ENCODE data around the gene PLCXD3.

PLCXD3 gene

DNA sequence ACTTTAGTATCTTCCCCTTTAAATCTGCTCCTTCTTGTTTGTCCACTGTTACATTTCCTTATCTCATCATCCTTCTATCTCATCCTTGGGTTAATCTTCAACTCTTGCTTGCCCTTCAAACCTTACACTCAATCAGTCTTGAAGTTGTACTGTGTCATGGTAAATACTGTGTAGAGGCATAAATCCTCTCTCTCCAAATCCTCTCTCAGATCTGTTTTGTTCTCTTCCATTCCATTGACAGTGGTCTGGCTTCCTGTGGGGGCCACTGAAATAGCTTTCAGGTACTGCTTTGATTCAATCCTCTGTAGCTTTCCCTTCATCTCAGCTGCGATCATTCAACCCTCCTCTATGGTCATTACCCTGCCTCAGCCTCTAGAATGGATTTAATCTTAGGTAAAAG is 104.0 kb downstream of the PLCXD3 start:
- H3K36me3 ChIP-seq = no peaks in the 10 kb centered on the region
- no peaks in the 10 kb centered on the region for H3K9me3 ChIP-seq
- H3K27me3 ChIP-seq = no peaks in the 10 kb centered on the region
- no peak overlapping the region for H3K27ac ChIP-seq
- H3K4me3 ChIP-seq (ENCODE audit: low read depth in 1 of 2, low read length in 1 of 2) = no peak overlapping the region
- TF ChIP-seq, protein P1, sequence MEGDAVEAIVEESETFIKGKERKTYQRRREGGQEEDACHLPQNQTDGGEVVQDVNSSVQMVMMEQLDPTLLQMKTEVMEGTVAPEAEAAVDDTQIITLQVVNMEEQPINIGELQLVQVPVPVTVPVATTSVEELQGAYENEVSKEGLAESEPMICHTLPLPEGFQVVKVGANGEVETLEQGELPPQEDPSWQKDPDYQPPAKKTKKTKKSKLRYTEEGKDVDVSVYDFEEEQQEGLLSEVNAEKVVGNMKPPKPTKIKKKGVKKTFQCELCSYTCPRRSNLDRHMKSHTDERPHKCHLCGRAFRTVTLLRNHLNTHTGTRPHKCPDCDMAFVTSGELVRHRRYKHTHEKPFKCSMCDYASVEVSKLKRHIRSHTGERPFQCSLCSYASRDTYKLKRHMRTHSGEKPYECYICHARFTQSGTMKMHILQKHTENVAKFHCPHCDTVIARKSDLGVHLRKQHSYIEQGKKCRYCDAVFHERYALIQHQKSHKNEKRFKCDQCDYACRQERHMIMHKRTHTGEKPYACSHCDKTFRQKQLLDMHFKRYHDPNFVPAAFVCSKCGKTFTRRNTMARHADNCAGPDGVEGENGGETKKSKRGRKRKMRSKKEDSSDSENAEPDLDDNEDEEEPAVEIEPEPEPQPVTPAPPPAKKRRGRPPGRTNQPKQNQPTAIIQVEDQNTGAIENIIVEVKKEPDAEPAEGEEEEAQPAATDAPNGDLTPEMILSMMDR (IDR thresholded peaks at IDR 0.05) = no peak
- no peaks in the 10 kb centered on the region for H3K4me1 ChIP-seq (ENCODE audit: control insufficient read depth in 1 of 2, insufficient read depth in 1 of 2, low read depth in 1 of 2, low read length in 1 of 2)

DNA sequence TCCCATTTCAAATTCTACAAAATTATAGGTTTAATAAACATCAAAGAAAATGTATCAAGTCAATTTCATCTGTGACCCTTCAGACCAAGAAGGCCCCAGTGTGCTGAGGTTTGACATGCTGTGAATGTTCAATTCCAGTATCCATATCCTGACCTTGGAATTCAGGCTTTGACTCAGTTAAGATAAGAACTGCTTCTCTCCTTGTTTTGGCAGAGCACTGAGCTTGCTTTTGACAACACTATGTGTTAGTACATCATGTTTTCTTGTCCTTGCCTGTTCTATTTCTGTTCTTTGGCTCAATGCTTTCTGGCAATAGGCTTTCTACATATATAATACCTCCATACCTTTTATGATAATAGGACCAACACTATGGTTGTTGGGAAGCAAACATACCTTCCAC is 105.6 kb downstream of the PLCXD3 start:
- Histone ChIP-seq H3K4me1 (ENCODE audit: control insufficient read depth in 1 of 2, insufficient read depth in 1 of 2, low read depth in 1 of 2, low read length in 1 of 2) (no peaks in the 10 kb centered on the region), H3K27ac (no peak overlapping the region), H3K36me3 (no peaks in the 10 kb centered on the region), H3K4me3 (ENCODE audit: low read depth in 1 of 2, low read length in 1 of 2) (no peak overlapping the region), H3K9me3 (no peaks in the 10 kb centered on the region), H3K27me3 (no peaks in the 10 kb centered on the region)
- TF ChIP-seq, protein P1 (IDR thresholded peaks at IDR 0.05) = no peak

DNA sequence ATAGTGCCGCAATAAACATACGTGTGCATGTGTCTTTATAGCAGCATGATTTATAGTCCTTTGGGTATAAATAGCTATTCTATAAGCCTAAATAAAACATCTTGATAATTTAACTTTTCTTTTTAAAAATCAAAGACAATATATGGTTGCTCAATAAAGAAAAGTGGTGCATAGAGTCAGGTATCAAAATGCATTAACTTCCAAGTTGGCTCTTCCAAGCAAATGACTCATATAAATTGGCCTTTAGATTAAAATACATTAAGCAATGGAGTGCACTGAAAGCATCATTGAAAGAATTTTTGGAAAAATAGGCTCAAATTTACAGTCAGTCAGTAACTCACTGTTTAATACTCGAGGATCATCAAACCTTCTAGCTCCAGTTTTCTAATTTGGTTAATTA is 106.6 kb downstream of the PLCXD3 start:
- H3K27ac ChIP-seq = no peak overlapping the region
- no peak overlapping the region for H3K4me3 ChIP-seq (ENCODE audit: low read depth in 1 of 2, low read length in 1 of 2)
- H3K4me1 ChIP-seq (ENCODE audit: control insufficient read depth in 1 of 2, insufficient read depth in 1 of 2, low read depth in 1 of 2, low read length in 1 of 2) = no peaks in the 10 kb centered on the region
- no peaks in the 10 kb centered on the region for H3K36me3 ChIP-seq
- no peaks in the 10 kb centered on the region for H3K27me3 ChIP-seq
- H3K9me3 ChIP-seq = no peaks in the 10 kb centered on the region
- TF ChIP-seq, protein P1 (IDR thresholded peaks at IDR 0.05) = no peak

DNA sequence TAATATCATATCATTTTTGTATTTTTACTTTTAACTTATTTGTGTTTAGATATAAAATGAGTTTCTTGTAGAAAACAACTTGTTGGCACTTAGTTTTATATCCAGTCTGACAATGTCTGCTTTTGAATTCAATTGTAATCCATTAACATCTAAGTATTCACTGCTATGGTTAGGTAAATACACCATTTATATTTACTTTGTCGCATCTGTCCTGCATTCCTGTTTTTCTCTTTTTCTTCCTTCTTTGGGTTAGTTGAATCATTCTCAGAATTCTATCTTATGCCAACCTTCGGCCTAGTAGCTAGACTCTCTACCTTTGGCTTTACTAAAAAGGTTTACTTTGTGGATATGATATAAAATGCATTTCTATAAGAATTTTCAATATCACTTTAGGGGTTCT is 107.6 kb downstream of the PLCXD3 start:
- H3K9me3 ChIP-seq = no peaks in the 10 kb centered on the region
- no peak overlapping the region for H3K4me3 ChIP-seq (ENCODE audit: low read depth in 1 of 2, low read length in 1 of 2)
- TF ChIP-seq, protein P1 (IDR thresholded peaks at IDR 0.05) = no peak
- no peaks in the 10 kb centered on the region for H3K36me3 ChIP-seq
- no peaks in the 10 kb centered on the region for H3K27me3 ChIP-seq
- H3K4me1 ChIP-seq (ENCODE audit: control insufficient read depth in 1 of 2, insufficient read depth in 1 of 2, low read depth in 1 of 2, low read length in 1 of 2) = no peaks in the 10 kb centered on the region
- H3K27ac ChIP-seq = no peak overlapping the region

DNA sequence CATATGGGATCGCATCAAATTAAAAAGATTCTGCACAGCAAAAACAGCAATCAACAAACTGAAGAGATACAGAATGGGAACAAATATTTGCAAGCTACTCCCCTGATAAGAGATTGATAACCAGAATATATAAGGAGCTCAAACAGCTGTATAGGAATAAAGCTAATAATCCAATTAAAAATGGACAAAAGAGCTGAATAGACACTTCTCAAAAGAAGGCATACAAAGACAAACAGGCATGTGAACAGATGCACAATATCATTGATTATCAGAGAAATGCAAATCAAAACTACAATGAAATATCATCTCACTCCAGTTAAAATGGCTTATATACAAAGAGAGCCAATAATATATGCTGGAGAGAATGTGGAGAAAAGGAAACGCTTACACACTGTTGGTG is 110.6 kb downstream of the PLCXD3 start:
- TF ChIP-seq, protein P1 (IDR thresholded peaks at IDR 0.05) = no peak
- H3K27ac ChIP-seq = no peak overlapping the region
- H3K4me1 ChIP-seq (ENCODE audit: control insufficient read depth in 1 of 2, insufficient read depth in 1 of 2, low read depth in 1 of 2, low read length in 1 of 2) = no peaks in the 10 kb centered on the region
- no peaks in the 10 kb centered on the region for H3K9me3 ChIP-seq
- no peak overlapping the region for H3K4me3 ChIP-seq (ENCODE audit: low read depth in 1 of 2, low read length in 1 of 2)
- no peaks in the 10 kb centered on the region for H3K27me3 ChIP-seq
- no peaks in the 10 kb centered on the region for H3K36me3 ChIP-seq

DNA sequence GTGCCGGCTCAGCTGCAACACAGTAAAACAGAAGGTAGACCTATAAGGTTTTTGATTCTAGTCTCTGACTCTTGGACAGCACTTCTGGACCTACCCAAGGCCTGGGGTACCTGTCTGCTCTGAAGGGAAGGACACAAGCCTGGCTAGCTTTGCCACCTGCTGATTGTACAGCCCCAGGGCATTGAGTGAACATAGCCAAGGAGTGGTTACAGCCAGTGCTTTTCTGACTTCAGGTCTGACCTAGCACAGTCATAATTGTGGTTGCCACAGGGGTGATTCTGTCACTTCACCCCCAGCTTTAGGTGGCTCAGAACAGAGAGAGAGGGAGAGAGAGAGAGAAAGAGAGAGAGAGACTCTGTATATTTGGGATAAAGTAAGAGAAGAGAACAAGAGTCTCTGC is 118.4 kb downstream of the PLCXD3 start:
- TF ChIP-seq, protein P1 (IDR thresholded peaks at IDR 0.05) = no peak
- H3K4me1 ChIP-seq (ENCODE audit: control insufficient read depth in 1 of 2, insufficient read depth in 1 of 2, low read depth in 1 of 2, low read length in 1 of 2) = no peaks in the 10 kb centered on the region
- H3K27ac ChIP-seq = no peak overlapping the region
- H3K27me3 ChIP-seq = no peaks in the 10 kb centered on the region
- no peaks in the 10 kb centered on the region for H3K36me3 ChIP-seq
- no peaks in the 10 kb centered on the region for H3K9me3 ChIP-seq
- H3K4me3 ChIP-seq (ENCODE audit: low read depth in 1 of 2, low read length in 1 of 2) = no peak overlapping the region
